GM23338 (cell line): ENCODE data around the gene PTPRN2. TPM values are rescaled to one million over a fixed set of nuclear protein-coding genes. Genes with fewer than 3 reads are reported as not detected.

Source experiments
- ATAC-seq: fragments of 200-7000 bp; cut with Tn5 transposase; 3 replicates; pipeline ENCODE4 v1.9.1; 2020
- DNase-seq: peaks from one replicate; pipeline ENCODE4 v3.0.0-alpha.2; 2015; ENCODE audit warnings: low spot score
- H2AFZ ChIP-seq: fragments of 200-600 bp; sonication (generic); 2 replicates; pipeline ENCODE4 v1.8.0; 2016; ENCODE audit warnings: antibody characterized with exemption, mild to moderate bottlenecking, moderate library complexity
- H3F3A ChIP-seq: fragments of 200-600 bp; sonication (generic); replicated peaks from 2 replicates; pipeline ENCODE4 v1.8.0; 2017; ENCODE audit warnings: antibody characterized with exemption, mixed run types, low read depth
- H3K27ac ChIP-seq: fragments of 200-600 bp; sonication (generic); 2 replicates; pipeline ENCODE4 v1.6.1; 2016; ENCODE audit warnings: low read depth
- H3K27me3 ChIP-seq: fragments of 200-600 bp; sonication (generic); 2 replicates; pipeline ENCODE4 v1.8.0; 2016; ENCODE audit warnings: mild to moderate bottlenecking, mixed run types, moderate library complexity; ENCODE audit not compliant: insufficient read depth
- H3K36me3 ChIP-seq: fragments of 200-600 bp; sonication (generic); 2 replicates; pipeline ENCODE4 v1.8.0; 2016; ENCODE audit warnings: mild to moderate bottlenecking; ENCODE audit not compliant: insufficient read depth
- H3K4me1 ChIP-seq: fragments of 200-600 bp; sonication (generic); 2 replicates; pipeline ENCODE4 v1.8.0; 2016; ENCODE audit warnings: mild to moderate bottlenecking, moderate library complexity; ENCODE audit not compliant: insufficient read depth
- H3K4me2 ChIP-seq: fragments of 200-600 bp; sonication (generic); 2 replicates; pipeline ENCODE4 v1.7.1; 2017; ENCODE audit warnings: mixed run types
- H3K4me3 ChIP-seq: fragments of 200-600 bp; sonication (generic); 2 replicates; pipeline ENCODE4 v1.6.1; 2016; ENCODE audit warnings: mixed run types
- H3K79me2 ChIP-seq: fragments of 200-600 bp; sonication (generic); replicated peaks from 2 replicates; pipeline ENCODE4 v1.8.0; 2017; ENCODE audit warnings: mild to moderate bottlenecking; ENCODE audit not compliant: insufficient read depth
- H3K9me2 ChIP-seq: fragments of 200-600 bp; sonication (generic); 2 replicates; pipeline ENCODE4 v1.8.0; 2017; ENCODE audit not compliant: insufficient read depth
- H4K20me1 ChIP-seq: fragments of 200-600 bp; sonication (generic); replicated peaks from 2 replicates; pipeline ENCODE4 v1.8.0; 2017; ENCODE audit warnings: mild to moderate bottlenecking; ENCODE audit not compliant: insufficient read depth
- H3K27ac Mint-ChIP-seq: 2 replicates; pipeline ENCODE4 v1.8.0; 2020; ENCODE audit warnings: inconsistent platforms, mild to moderate bottlenecking, moderate library complexity, mixed read lengths
- H3K27me3 Mint-ChIP-seq: 3 replicates; pipeline ENCODE4 v1.8.0; 2022; ENCODE audit warnings: low read depth, mild to moderate bottlenecking, moderate library complexity, mixed read lengths, inconsistent platforms; ENCODE audit not compliant: insufficient read depth, poor library complexity
- H3K36me3 Mint-ChIP-seq: 3 replicates; pipeline ENCODE4 v1.8.0; 2021; ENCODE audit warnings: low read depth, mild to moderate bottlenecking, inconsistent platforms, moderate library complexity, mixed read lengths
- H3K4me1 Mint-ChIP-seq: 3 replicates; pipeline ENCODE4 v1.8.0; 2020; ENCODE audit warnings: mild to moderate bottlenecking, inconsistent platforms, mixed read lengths
- H3K4me3 Mint-ChIP-seq: 3 replicates; pipeline ENCODE4 v1.8.0; 2021; ENCODE audit warnings: moderate library complexity, mild to moderate bottlenecking, inconsistent platforms, mixed read lengths
- H3K9me3 Mint-ChIP-seq: 3 replicates; pipeline ENCODE4 v1.8.0; 2020; ENCODE audit warnings: moderate library complexity, mild to moderate bottlenecking, inconsistent platforms, mixed read lengths
- CREB1 ChIP-seq: fragments of 250-450 bp; sonication (Bioruptor Pico); IDR thresholded peaks from 2 replicates; pipeline ENCODE4 v1.5.0; 2020; ENCODE audit warnings: low read depth, mild to moderate bottlenecking, moderate library complexity
- CTCF ChIP-seq, 2 experiments: fragments of 200-600 bp in 1 of 2; sonication (generic) in 1 of 2; conservative IDR thresholded peaks; 2 replicates each; pipeline versions ENCODE4 v1.5.1 to v1.6.1; 2016 to 2017; ENCODE audit warnings: antibody characterized with exemption in 2 of 2, low read depth in 2 of 2, mild to moderate bottlenecking in 2 of 2, moderate library complexity in 1 of 2
- ETS1 ChIP-seq: IDR thresholded peaks from 2 replicates; pipeline ENCODE4 v1.6.1; 2016; ENCODE audit warnings: antibody characterized with exemption
- EZH2 ChIP-seq: fragments of 200-600 bp; sonication (generic); IDR thresholded peaks from one replicate; pipeline ENCODE4 v1.8.0; 2017; ENCODE audit warnings: antibody characterized with exemption, mild to moderate bottlenecking, low read depth; ENCODE audit not compliant: unreplicated experiment
- EZH2phosphoT487 ChIP-seq: fragments of 200-600 bp; sonication (generic); IDR thresholded peaks from one replicate; pipeline ENCODE4 v1.8.1; 2018; ENCODE audit warnings: antibody characterized with exemption; ENCODE audit not compliant: unreplicated experiment
- JUNB ChIP-seq: IDR thresholded peaks from one replicate; pipeline ENCODE4 v1.6.1; 2016; ENCODE audit warnings: antibody characterized with exemption; ENCODE audit not compliant: unreplicated experiment
- NANOG ChIP-seq: IDR thresholded peaks from 2 replicates; pipeline ENCODE4 v1.6.1; 2016; ENCODE audit warnings: antibody characterized with exemption, borderline replicate concordance
- POLR2AphosphoS5 ChIP-seq: IDR thresholded peaks from 2 replicates; pipeline ENCODE4 v1.6.1; 2016; ENCODE audit warnings: antibody characterized with exemption, low read depth
- REST ChIP-seq: IDR thresholded peaks from one replicate; pipeline ENCODE4 v1.6.1; 2018; ENCODE audit warnings: antibody characterized with exemption; ENCODE audit not compliant: unreplicated experiment
- ZNF114 ChIP-seq: fragments of 250-450 bp; sonication (Bioruptor Pico); IDR thresholded peaks from 2 replicates; pipeline ENCODE4 v1.5.0; 2020; ENCODE audit warnings: mild to moderate bottlenecking, moderate library complexity
- ZNF331 ChIP-seq: fragments of 250-450 bp; sonication (Bioruptor Pico); IDR thresholded peaks from 2 replicates; pipeline ENCODE4 v1.5.0; 2020; ENCODE audit warnings: low read depth, mild to moderate bottlenecking, moderate library complexity
- ZNF462 ChIP-seq: fragments of 250-450 bp; sonication (Bioruptor Pico); IDR thresholded peaks from 2 replicates; pipeline ENCODE4 v1.5.0; 2020; ENCODE audit warnings: mild to moderate bottlenecking, moderate library complexity
- polyA plus RNA-seq: library from polyadenylated mRNA; unstranded; fragments of >200 nt; fragmentation: Nextera tagmentation; extraction: Ambion mirVana; gene quantifications from 2 replicates; pipeline ENCODE4 v1.2.1, GENCODE V29; 2016
- total RNA-seq: library from RNA; depleted of rRNA; stranded (reverse); fragments of >200 nt; shearing (Covaris generic); gene quantifications from 2 replicates; pipeline ENCODE4 v1.2.3, GENCODE V29; 2014

The PTPRN2 gene
- total and polyA plus RNA-seq, 2 experiments from 2014 or later: 0.87 to 4.0 TPM

- Histone ChIP-seq H3F3A (no peaks in the 10 kb centered on the region), H4K20me1 (no peaks in the 10 kb centered on the region), H3K4me1 (no peaks in the 10 kb centered on the region), H3K36me3 (no peaks in the 10 kb centered on the region; the same call in 1 of the 2 replicates), H3K27me3 (no peaks in the 10 kb centered on the region), H3K79me2 (no peaks in the 10 kb centered on the region), H3K4me3 (no peak overlapping the region), H3K9me2 (no peaks in the 10 kb centered on the region), H3K4me2 (no peak overlapping the region), H3K27ac (no peak overlapping the region), H2AFZ (no peak overlapping the region)
- H3K4me1 Mint-ChIP-seq: no peaks in the 10 kb centered on the region; the same call in 2 of the 3 replicates
- ATAC-seq: no peak
- no peak for TF ChIP-seq REST
- no peak for TF ChIP-seq EZH2phosphoT487
- TF ChIP-seq ZNF114 (CRISPR knock-in tag): no peak
- TF ChIP-seq NANOG: no peak
- TF ChIP-seq CREB1 (CRISPR knock-in tag): no peak
- no peak for TF ChIP-seq CTCF (conservative IDR thresholded peaks at IDR 0.05; ENCODE audit: low read depth in 2 of 2)
- no peak for TF ChIP-seq POLR2AphosphoS5
- no peak for TF ChIP-seq ETS1
- no peak for TF ChIP-seq ZNF462 (CRISPR knock-in tag)
- no peak for TF ChIP-seq ZNF331 (CRISPR knock-in tag)
- no peak for TF ChIP-seq EZH2
- no peak for TF ChIP-seq JUNB
- peaks cover 35% of the 10 kb centered on the region for H3K36me3 Mint-ChIP-seq
- peaks cover 22% of the 10 kb centered on the region for H3K9me3 Mint-ChIP-seq
- peaks cover 8% of the 10 kb centered on the region for H3K27me3 Mint-ChIP-seq
- no peak overlapping the region for H3K4me3 Mint-ChIP-seq
- no peak for DNase-seq
- no peak overlapping the region for H3K27ac Mint-ChIP-seq
Observed at GRCh38 chr7:158111049-158111751, 476.4 kb downstream of the PTPRN2 start.
